MG63 (cell line): ENCODE measurements around the gene NCAPG. TPM values are rescaled to one million over a fixed set of nuclear protein-coding genes. Genes with fewer than 3 reads are reported as not detected.

Experiments
- DNase-seq: peaks from one replicate; pipeline ENCODE4 v3.0.0-alpha.2; 2020
- H3K27me3 ChIP-seq: fragments of 250-450 bp; sonication (Bioruptor Pico); 2 replicates; pipeline ENCODE4 v1.5.1; 2020; ENCODE audit warnings: mild to moderate bottlenecking, moderate library complexity
- H3K36me3 ChIP-seq: fragments of 250-450 bp; sonication (Bioruptor Pico); 2 replicates; pipeline ENCODE4 v1.5.1; 2020; ENCODE audit warnings: mild to moderate bottlenecking, moderate library complexity
- H3K4me3 ChIP-seq: fragments of 250-450 bp; sonication (Bioruptor Pico); 2 replicates; pipeline ENCODE4 v1.5.1; 2020; ENCODE audit warnings: mild to moderate bottlenecking, moderate library complexity
- H3K9me3 ChIP-seq: fragments of 250-450 bp; sonication (Bioruptor Pico); 2 replicates; pipeline ENCODE4 v1.5.1; 2020; ENCODE audit warnings: mild to moderate bottlenecking, moderate library complexity
- total RNA-seq: library from RNA; depleted of rRNA; stranded (reverse); fragments of >200 nt; shearing (Covaris generic); gene quantifications from 2 replicates; pipeline ENCODE4 v1.2.3, GENCODE V29; 2014; ENCODE audit warnings: low replicate concordance; rRNA removed

NCAPG gene
- total RNA-seq = 28.2 and 75.4 TPM in 2 replicates

GRCh38 chr4:17810260-17811077 is at the start of gene NCAPG, which contains the start of gene DCAF16:
Gene NCAPG (plus strand): TSS chr4:17810979. CDS start chr4:17811078, 99 bp downstream.
Gene DCAF16 (minus strand): TSS chr4:17810757. CDS start chr4:17804141, 6,616 bp downstream.
- Histone ChIP-seq H3K36me3 (peaks cover 47% of the 10 kb centered on the region), H3K27me3 (no peaks in the 10 kb centered on the region), H3K4me3 (peak within 1 kb of the TSS; percentile 94), H3K9me3 (no peaks in the 10 kb centered on the region)
- DNase-seq = peak; percentile 96

- H3K9me3 ChIP-seq = no peaks in the 10 kb centered on the region
- H3K4me3 ChIP-seq = no peak overlapping the region
- no peaks in the 10 kb centered on the region for H3K36me3 ChIP-seq
- no peak for DNase-seq
- H3K27me3 ChIP-seq = no peaks in the 10 kb centered on the region
Measured at GRCh38 chr4:17761062-17761461, 49.7 kb upstream of the NCAPG start.

DNA sequence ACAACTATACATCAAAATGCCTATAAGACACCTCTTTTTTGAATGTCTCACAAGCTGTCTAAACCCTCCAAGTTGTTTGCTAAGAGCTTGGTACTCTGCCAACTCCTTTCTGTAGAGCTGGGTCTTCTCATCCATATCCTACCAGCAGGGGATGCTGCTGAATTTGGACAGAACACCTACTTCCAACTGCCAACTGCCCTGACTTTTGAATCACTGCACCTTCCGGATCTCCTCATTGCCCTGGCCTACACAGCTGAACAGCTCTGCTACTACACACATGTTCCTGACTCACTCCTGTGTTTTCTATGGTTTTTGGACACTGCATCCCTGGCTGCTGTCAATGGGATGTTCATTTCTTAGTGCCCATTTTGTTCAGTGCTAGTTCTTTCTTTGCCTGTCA is 48.1 kb upstream of the NCAPG start:
- no peak overlapping the region for H3K4me3 ChIP-seq
- no peaks in the 10 kb centered on the region for H3K27me3 ChIP-seq
- no peaks in the 10 kb centered on the region for H3K36me3 ChIP-seq
- no peaks in the 10 kb centered on the region for H3K9me3 ChIP-seq
- no peak for DNase-seq

DNA sequence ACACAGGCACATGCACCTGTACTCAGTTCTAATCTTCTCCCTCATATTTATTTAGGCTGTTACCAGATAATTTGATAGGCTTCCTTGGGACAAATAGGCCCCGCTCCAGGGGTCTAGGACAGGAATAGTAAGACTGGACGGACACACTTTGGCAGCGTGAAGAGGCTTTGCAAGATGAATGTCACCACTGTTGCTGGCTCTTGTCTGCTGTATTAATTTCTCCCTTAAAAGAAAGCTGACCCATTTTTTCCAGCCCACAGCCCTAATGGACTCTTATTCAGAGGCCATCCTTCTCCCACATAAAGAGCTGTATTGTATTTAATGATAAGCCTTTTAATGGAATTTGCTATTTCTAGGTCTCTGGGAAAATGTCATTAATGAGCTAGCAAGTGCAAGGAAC is 47.4 kb upstream of the NCAPG start:
- no peaks in the 10 kb centered on the region for H3K9me3 ChIP-seq
- no peak for DNase-seq
- H3K36me3 ChIP-seq = no peaks in the 10 kb centered on the region
- no peaks in the 10 kb centered on the region for H3K27me3 ChIP-seq
- H3K4me3 ChIP-seq = no peak overlapping the region

DNA sequence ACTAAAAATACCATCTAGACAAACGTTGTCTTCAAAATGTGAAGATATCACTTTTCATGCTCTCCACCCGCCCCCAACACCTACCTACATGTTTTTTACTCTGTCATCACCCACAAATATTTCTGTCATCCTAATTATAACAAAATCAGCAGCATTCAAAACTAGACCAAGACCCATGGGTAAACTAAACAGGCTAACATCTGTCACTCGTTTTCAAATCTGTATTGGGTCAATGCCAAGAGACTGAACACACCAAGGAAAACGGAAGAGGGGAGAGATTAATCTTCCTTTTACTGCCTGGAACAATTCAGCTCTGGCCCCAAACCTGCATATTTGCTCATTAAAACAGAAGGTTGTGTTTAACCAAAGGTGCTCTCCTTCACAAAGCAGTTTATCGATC is 46.8 kb upstream of the NCAPG start:
- no peak for DNase-seq
- H3K27me3 ChIP-seq = no peaks in the 10 kb centered on the region
- H3K9me3 ChIP-seq = no peaks in the 10 kb centered on the region
- H3K4me3 ChIP-seq = no peak overlapping the region
- no peaks in the 10 kb centered on the region for H3K36me3 ChIP-seq

DNA sequence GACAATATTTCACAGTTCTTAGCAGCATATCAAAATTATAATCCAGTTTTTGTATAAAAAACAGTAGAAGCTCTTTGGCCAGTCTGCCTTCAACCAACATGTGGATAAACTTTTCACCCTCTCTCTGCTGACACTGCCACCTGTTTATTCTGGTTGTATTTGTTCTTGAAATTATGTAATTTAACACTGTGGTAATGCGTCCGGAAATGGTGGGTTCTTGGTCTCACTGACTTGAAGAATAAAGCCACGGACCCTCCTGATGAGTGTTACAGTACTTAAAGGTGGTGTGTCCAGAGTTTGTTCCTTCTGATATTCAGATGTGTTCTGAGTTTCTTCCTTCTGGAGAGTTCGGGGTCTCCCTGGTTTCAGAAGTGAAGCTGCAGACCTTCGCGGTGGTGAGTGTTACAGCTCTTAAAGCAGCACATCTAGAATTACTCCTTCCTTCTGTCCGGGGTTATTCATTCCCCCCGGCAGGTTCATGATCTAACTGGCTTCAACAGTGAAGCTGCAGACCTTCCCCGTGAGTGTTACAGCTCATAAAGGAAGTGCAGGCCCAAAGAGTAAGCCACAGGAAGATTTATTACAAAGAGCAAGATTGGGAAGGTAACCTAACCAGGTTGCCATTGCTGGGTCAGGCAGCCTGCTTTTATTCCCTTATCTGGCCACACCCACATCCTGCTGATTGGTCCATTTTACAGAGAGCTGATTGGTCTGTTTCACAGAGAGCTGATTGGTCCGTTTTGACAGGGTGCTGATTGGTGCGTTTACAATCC is 45.1 kb upstream of the NCAPG start:
- Histone ChIP-seq H3K36me3 (no peaks in the 10 kb centered on the region), H3K9me3 (no peaks in the 10 kb centered on the region), H3K27me3 (no peaks in the 10 kb centered on the region), H3K4me3 (no peak overlapping the region)
- no peak for DNase-seq

GRCh38 chr4:17766826-17767458 is 43.8 kb upstream of the NCAPG start:
- Histone ChIP-seq H3K36me3 (no peaks in the 10 kb centered on the region), H3K9me3 (no peaks in the 10 kb centered on the region), H3K4me3 (no peak overlapping the region), H3K27me3 (no peaks in the 10 kb centered on the region)
- no peak for DNase-seq

GRCh38 chr4:17769406-17770174 is 41.2 kb upstream of the NCAPG start:
- no peaks in the 10 kb centered on the region for H3K36me3 ChIP-seq
- DNase-seq = no peak
- no peak overlapping the region for H3K4me3 ChIP-seq
- H3K27me3 ChIP-seq = no peaks in the 10 kb centered on the region
- no peaks in the 10 kb centered on the region for H3K9me3 ChIP-seq

DNA sequence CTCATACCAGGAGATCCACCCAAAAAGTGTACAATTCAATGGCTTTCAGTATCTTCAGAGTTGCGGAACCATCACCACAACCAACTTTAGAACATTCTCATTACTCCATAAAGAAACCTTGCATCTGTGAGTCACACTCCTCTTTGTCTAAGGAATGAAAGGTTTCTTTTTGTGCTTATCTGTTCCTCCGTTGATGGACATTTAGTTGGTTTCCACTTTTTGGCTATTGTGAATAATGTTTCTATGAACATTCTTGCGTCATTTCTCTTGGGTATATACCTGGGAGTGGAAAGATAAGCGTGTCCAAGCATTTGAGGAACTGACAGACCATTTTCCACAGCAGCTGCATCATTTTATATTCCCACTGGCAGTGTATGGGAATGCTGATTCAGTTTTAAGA is 39.9 kb upstream of the NCAPG start:
- no peak for DNase-seq

GRCh38 chr4:17771284-17771908 is 39.4 kb upstream of the NCAPG start:
- no peaks in the 10 kb centered on the region for H3K36me3 ChIP-seq
- no peaks in the 10 kb centered on the region for H3K27me3 ChIP-seq
- no peak for DNase-seq
- no peaks in the 10 kb centered on the region for H3K9me3 ChIP-seq
- H3K4me3 ChIP-seq = no peak overlapping the region

More for the DNA sequence above, 39.9 kb upstream of the NCAPG start:
- no peaks in the 10 kb centered on the region for H3K9me3 ChIP-seq
- H3K4me3 ChIP-seq = no peak overlapping the region
- no peaks in the 10 kb centered on the region for H3K27me3 ChIP-seq
- H3K36me3 ChIP-seq = no peaks in the 10 kb centered on the region

- Histone ChIP-seq H3K36me3 (no peaks in the 10 kb centered on the region), H3K4me3 (no peak overlapping the region), H3K27me3 (no peaks in the 10 kb centered on the region), H3K9me3 (no peaks in the 10 kb centered on the region)
- DNase-seq = no peak
Measured at GRCh38 chr4:17773135-17773698, 37.6 kb upstream of the NCAPG start.

DNA sequence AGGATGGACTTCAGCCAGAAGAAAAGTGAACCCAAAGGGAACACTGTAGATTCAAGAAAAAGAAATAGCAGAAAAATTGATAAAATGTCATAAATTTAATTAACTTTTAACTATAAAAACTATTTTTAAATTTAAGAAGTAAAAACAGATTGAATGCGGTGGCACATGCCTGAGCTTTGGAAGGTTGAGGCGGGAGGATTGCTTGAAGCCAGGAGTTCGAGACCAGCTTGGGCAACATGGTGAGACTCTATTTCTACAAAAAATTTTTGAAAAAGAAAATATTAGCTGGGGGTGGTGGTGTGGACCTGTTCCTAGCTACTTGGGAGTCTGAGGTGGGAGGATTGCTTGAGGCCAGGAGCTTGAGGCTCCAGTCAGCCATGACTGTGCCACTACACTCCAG is 32.3 kb upstream of the NCAPG start:
- no peaks in the 10 kb centered on the region for H3K9me3 ChIP-seq
- no peak overlapping the region for H3K4me3 ChIP-seq
- H3K27me3 ChIP-seq = no peaks in the 10 kb centered on the region; the same call in 1 of the 2 replicates
- DNase-seq = no peak
- no peaks in the 10 kb centered on the region for H3K36me3 ChIP-seq

GRCh38 chr4:17780501-17781299 is 30.1 kb upstream of the NCAPG start:
- H3K36me3 ChIP-seq = no peaks in the 10 kb centered on the region
- H3K27me3 ChIP-seq = no peaks in the 10 kb centered on the region; the same call in 1 of the 2 replicates
- no peaks in the 10 kb centered on the region for H3K9me3 ChIP-seq
- peak overlapping the region; percentile 37 for H3K4me3 ChIP-seq
- no peak for DNase-seq

DNA sequence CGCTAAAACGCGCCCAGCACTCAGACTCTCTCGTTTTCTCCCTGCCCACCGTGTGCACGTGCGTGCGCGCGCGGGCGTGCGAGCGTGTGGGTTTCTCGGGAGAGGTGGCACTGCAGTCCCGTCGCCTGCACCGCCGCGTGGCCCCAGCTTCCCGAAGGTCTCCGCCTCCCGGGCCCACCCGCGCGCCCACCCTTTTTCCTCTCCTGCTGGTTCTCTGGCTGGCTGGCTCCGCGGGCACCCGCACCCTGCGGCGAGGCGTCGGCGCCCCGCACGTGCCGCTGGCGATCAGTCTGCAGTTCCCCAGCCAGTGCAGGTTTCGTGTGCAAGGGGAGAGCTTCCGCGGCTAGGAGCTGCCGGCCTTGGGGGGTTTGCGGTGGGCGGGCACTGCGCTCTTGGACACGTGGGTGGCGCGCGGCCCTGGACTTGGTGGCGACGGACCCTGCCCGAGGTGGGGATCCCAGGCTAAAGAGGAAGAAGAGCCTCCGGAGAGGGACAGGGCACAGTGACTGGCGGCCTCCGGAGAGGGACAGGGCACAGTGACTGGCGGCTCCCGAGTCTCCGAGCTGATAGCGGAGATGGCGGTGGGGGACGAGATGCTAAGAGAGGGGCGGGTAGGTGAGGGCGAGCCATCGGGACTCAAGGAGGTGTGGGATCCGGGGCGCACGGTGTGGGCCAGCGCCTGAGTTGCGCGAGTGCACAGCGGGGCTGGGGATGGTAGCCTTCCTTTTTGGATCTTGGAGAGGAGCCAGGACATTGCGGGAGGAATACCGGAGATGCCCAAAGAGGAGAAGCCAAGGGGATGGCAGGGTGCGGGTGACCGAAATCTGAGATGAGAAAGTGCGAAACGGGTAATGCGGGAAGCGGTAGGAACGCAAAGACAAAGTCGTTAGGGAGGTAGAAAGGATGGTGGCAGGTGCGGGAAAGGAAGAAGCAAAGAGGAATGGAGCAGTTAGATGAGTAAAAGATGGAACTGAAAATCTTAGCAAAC is 29.2 kb upstream of the NCAPG start, which contains the start of gene FAM184B:
Gene FAM184B (minus strand): TSS at position 322 of the 988 bp plus-strand sequence. CDS start 322 bp downstream, outside the sequence.
- peak within 1 kb of the TSS; percentile 37 for H3K4me3 ChIP-seq
- DNase-seq = peak; percentile 6
- H3K9me3 ChIP-seq = no peaks in the 10 kb centered on the region
- no peaks in the 10 kb centered on the region for H3K36me3 ChIP-seq
- H3K27me3 ChIP-seq = no peaks in the 10 kb centered on the region; the same call in 1 of the 2 replicates
